WTC11 (cell line): ENCODE measurements around the gene NEO1. TPM values are rescaled to one million over a fixed set of nuclear protein-coding genes. Genes with fewer than 3 reads are reported as not detected.

Source experiments
- ATAC-seq: fragments of 200-7000 bp; cut with Tn5 transposase; 2 replicates; pipeline ENCODE4 v1.10.0; 2021; ENCODE audit warnings: mild to moderate bottlenecking, moderate library complexity
- CTCF ChIA-PET: fragments of 300-600 bp; sonication (Branson Sonifier 250); formaldehyde crosslinking; loops from one replicate; lab custom pipeline; 2021; ENCODE audit warnings: antibody characterized with exemption; lab: Charles Lee
- POLR2A ChIA-PET: fragments of 350-600 bp; sonication (Branson Sonifier 250); formaldehyde crosslinking; loops from one replicate; lab custom pipeline; 2021; ENCODE audit warnings: antibody characterized with exemption; lab: Charles Lee
- DNase-seq: peaks from one replicate; pipeline ENCODE4 v3.0.0; 2021; ENCODE audit warnings: low spot score
- H3K27ac Mint-ChIP-seq: 2 replicates; pipeline ENCODE4 v1.8.0; 2021; ENCODE audit warnings: mixed read lengths
- H3K27me3 Mint-ChIP-seq: 2 replicates; pipeline ENCODE4 v1.8.0; 2021; ENCODE audit warnings: low read depth, mild to moderate bottlenecking, moderate library complexity, mixed read lengths
- H3K36me3 Mint-ChIP-seq: 2 replicates; pipeline ENCODE4 v1.8.0; 2021; ENCODE audit warnings: mixed read lengths
- H3K4me1 Mint-ChIP-seq: 2 replicates; pipeline ENCODE4 v1.8.0; 2022; ENCODE audit warnings: mixed read lengths
- H3K4me3 Mint-ChIP-seq: 2 replicates; pipeline ENCODE4 v1.8.0; 2021; ENCODE audit warnings: mild to moderate bottlenecking, moderate library complexity, mixed read lengths
- H3K9me3 Mint-ChIP-seq: 2 replicates; pipeline ENCODE4 v1.8.0; 2021; ENCODE audit warnings: mixed read lengths
- ARID4B ChIP-seq: sonication (generic); formaldehyde crosslinking; IDR thresholded peaks from 2 replicates; pipeline ENCODE4 v1.8.0; 2023; ENCODE audit warnings: missing genetic modification reagents, mild to moderate bottlenecking, borderline replicate concordance
- ATF3 ChIP-seq: sonication (generic); formaldehyde crosslinking; conservative IDR thresholded peaks from 2 replicates; pipeline ENCODE4 v1.8.1; 2022; ENCODE audit warnings: mild to moderate bottlenecking, missing genetic modification reagents
- ATF6 ChIP-seq: sonication (generic); formaldehyde crosslinking; IDR thresholded peaks from 2 replicates; pipeline ENCODE4 v1.8.1; 2023; ENCODE audit warnings: mild to moderate bottlenecking, missing genetic modification reagents
- EMX1 ChIP-seq: fragments of 250-450 bp; sonication (Bioruptor Pico); IDR thresholded peaks from 2 replicates; pipeline ENCODE4 v1.8.0; 2021; ENCODE audit warnings: mild to moderate bottlenecking
- JAZF1 ChIP-seq: fragments of 250-450 bp; sonication (Bioruptor Pico); IDR thresholded peaks from 2 replicates; pipeline ENCODE4 v1.9.0; 2021; ENCODE audit warnings: moderate library complexity, mild to moderate bottlenecking, inconsistent platforms
- TCF7 ChIP-seq: sonication (generic); formaldehyde crosslinking; IDR thresholded peaks from 2 replicates; pipeline ENCODE4 v1.8.0; 2022; ENCODE audit warnings: mild to moderate bottlenecking, low read depth, missing genetic modification reagents, moderate library complexity
- USF1 ChIP-seq: sonication (generic); formaldehyde crosslinking; IDR thresholded peaks from 2 replicates; pipeline ENCODE4 v1.8.0; 2022; ENCODE audit warnings: mild to moderate bottlenecking, missing genetic modification reagents
- ZNF121 ChIP-seq: sonication (generic); formaldehyde crosslinking; IDR thresholded peaks from 2 replicates; pipeline ENCODE4 v1.8.0; 2023; ENCODE audit warnings: missing genetic modification reagents
- ZNF396 ChIP-seq: fragments of 250-450 bp; sonication (Bioruptor Pico); IDR thresholded peaks from 2 replicates; pipeline ENCODE4 v1.8.0; 2021; ENCODE audit warnings: mild to moderate bottlenecking, moderate library complexity, borderline replicate concordance
- ZNF423 ChIP-seq: fragments of 250-450 bp; sonication (Bioruptor Pico); IDR thresholded peaks from 2 replicates; pipeline ENCODE4 v2.1.2; 2022; ENCODE audit warnings: mild to moderate bottlenecking, moderate library complexity
- total RNA-seq: library from RNA; stranded (reverse); gene quantifications from 3 replicates; pipeline ENCODE4 v1.2.3, GENCODE V29; 2021
- TF ChIP-seq, protein P1 (sequence below): sonication (generic); formaldehyde crosslinking; IDR thresholded peaks from 2 replicates; pipeline ENCODE4 v1.8.1; 2023; ENCODE audit warnings: mild to moderate bottlenecking, moderate library complexity, missing genetic modification reagents
- TF ChIP-seq, protein P2 (sequence below): sonication (generic); formaldehyde crosslinking; IDR thresholded peaks from 2 replicates; pipeline ENCODE4 v1.8.1; 2023; ENCODE audit warnings: mild to moderate bottlenecking, missing genetic modification reagents, borderline replicate concordance

Gene NEO1
- total RNA-seq, 1 experiment from 2014 or later = 37.1 TPM

- ChIA-PET POLR2A (no interaction called here), CTCF (interaction anchor here (0.6 to 1.1 kb wide), 2 partner anchors 193 to 285 kb away, joined by 3 to 4 read pairs; no protein-coding TSS in a partner anchor)
- no peak for DNase-seq
- TF ChIP-seq, protein P1, sequence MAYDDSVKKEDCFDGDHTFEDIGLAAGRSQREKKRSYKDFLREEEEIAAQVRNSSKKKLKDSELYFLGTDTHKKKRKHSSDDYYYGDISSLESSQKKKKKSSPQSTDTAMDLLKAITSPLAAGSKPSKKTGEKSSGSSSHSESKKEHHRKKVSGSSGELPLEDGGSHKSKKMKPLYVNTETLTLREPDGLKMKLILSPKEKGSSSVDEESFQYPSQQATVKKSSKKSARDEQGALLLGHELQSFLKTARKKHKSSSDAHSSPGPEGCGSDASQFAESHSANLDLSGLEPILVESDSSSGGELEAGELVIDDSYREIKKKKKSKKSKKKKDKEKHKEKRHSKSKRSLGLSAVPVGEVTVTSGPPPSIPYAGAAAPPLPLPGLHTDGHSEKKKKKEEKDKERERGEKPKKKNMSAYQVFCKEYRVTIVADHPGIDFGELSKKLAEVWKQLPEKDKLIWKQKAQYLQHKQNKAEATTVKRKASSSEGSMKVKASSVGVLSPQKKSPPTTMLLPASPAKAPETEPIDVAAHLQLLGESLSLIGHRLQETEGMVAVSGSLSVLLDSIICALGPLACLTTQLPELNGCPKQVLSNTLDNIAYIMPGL (CRISPR knock-in tag) = no peak
- TF ChIP-seq USF1 (CRISPR knock-in tag) = no peak
- no peak for TF ChIP-seq ARID4B (CRISPR knock-in tag)
- TF ChIP-seq ZNF396 = no peak
- no peak for TF ChIP-seq ZNF121
- no peak for TF ChIP-seq JAZF1 (CRISPR knock-in tag)
- TF ChIP-seq ATF3 (CRISPR knock-in tag) = no peak
- no peak for TF ChIP-seq ATF6 (CRISPR knock-in tag)
- TF ChIP-seq TCF7 (CRISPR knock-in tag) = no peak
- TF ChIP-seq EMX1 (CRISPR knock-in tag) = no peak
- TF ChIP-seq, protein P2, sequence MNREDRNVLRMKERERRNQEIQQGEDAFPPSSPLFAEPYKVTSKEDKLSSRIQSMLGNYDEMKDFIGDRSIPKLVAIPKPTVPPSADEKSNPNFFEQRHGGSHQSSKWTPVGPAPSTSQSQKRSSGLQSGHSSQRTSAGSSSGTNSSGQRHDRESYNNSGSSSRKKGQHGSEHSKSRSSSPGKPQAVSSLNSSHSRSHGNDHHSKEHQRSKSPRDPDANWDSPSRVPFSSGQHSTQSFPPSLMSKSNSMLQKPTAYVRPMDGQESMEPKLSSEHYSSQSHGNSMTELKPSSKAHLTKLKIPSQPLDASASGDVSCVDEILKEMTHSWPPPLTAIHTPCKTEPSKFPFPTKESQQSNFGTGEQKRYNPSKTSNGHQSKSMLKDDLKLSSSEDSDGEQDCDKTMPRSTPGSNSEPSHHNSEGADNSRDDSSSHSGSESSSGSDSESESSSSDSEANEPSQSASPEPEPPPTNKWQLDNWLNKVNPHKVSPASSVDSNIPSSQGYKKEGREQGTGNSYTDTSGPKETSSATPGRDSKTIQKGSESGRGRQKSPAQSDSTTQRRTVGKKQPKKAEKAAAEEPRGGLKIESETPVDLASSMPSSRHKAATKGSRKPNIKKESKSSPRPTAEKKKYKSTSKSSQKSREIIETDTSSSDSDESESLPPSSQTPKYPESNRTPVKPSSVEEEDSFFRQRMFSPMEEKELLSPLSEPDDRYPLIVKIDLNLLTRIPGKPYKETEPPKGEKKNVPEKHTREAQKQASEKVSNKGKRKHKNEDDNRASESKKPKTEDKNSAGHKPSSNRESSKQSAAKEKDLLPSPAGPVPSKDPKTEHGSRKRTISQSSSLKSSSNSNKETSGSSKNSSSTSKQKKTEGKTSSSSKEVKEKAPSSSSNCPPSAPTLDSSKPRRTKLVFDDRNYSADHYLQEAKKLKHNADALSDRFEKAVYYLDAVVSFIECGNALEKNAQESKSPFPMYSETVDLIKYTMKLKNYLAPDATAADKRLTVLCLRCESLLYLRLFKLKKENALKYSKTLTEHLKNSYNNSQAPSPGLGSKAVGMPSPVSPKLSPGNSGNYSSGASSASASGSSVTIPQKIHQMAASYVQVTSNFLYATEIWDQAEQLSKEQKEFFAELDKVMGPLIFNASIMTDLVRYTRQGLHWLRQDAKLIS = no peak
- no peak for TF ChIP-seq ZNF423
- H3K27ac Mint-ChIP-seq = no peak overlapping the region
- H3K27me3 Mint-ChIP-seq = no peaks in the 10 kb centered on the region
- H3K36me3 Mint-ChIP-seq = no peaks in the 10 kb centered on the region
- H3K4me1 Mint-ChIP-seq = peaks cover 14% of the 10 kb centered on the region
- H3K9me3 Mint-ChIP-seq = 0 out of 2 replicates have a peak, but pooled peaks cover 4% of the 10 kb centered on the region
- ATAC-seq = no peak
- H3K4me3 Mint-ChIP-seq = no peak overlapping the region
These were observed 23.3 kb upstream of the NEO1 start for GRCh38 chr15:73028831-73029451.
